HCT116 (cell line): ENCODE measurements around the gene SVEP1. TPM values are rescaled to one million over a fixed set of nuclear protein-coding genes. Genes with fewer than 3 reads are reported as not detected.

Source experiments
- ATAC-seq: fragments of 200-7000 bp; cut with Tn5 transposase; 2 replicates; pipeline ENCODE4 v1.9.1; 2020; ENCODE audit warnings: mild to moderate bottlenecking, moderate library complexity
- BruUV-seq: library from RNA; stranded (reverse); fragments of 400-500 nt; replicated peaks from 2 replicates; lab custom pipeline; 2021; lab: Mats Ljungman, UMichigan
- CTCF ChIA-PET: fragments of 300-600 bp; sonication (Branson Sonifier 250); formaldehyde crosslinking; loops from one replicate; lab custom pipeline; 2021; ENCODE audit warnings: antibody characterized with exemption; lab: Charles Lee
- POLR2A ChIA-PET: fragments of 300-600, 350-600 bp; sonication (Branson Sonifier 250); formaldehyde crosslinking; loops from one replicate; lab custom pipeline; 2021; ENCODE audit warnings: antibody characterized with exemption; lab: Charles Lee
- RAD21 ChIA-PET, 2 experiments: fragments of 300-600 bp; sonication (Branson Sonifier 250); formaldehyde crosslinking; loops; one replicate each; lab custom pipeline; 2023; ENCODE audit warnings: low total read pairs in 2 of 2; ENCODE audit not compliant: uncharacterized antibody in 2 of 2, unreplicated experiment in 2 of 2, low non-redundant PET in 1 of 2; lab: Charles Lee
- DNase-seq: peaks from one replicate; pipeline ENCODE4 v3.0.0-alpha.2; 2010; ENCODE audit warnings: low read depth, low spot score
- H2AFZ ChIP-seq: fragments of 200-600 bp; shearing (Covaris generic), sonication (generic); 2 replicates; pipeline ENCODE4 v1.6.1; 2017; ENCODE audit warnings: low read depth, mixed run types, mixed read lengths, antibody characterized with exemption, low read length; ENCODE audit not compliant: poor library complexity, severe bottlenecking
- H3K27ac ChIP-seq: 2 replicates; pipeline ENCODE4 v1.5.1; 2012; ENCODE audit warnings: low read depth, low read length
- H3K27me3 ChIP-seq: fragments of 200-600 bp; sonication (generic); 2 replicates; pipeline ENCODE4 v1.6.1; 2016; ENCODE audit warnings: mixed run types, low read length, mixed read lengths; ENCODE audit not compliant: insufficient read depth
- H3K36me3 ChIP-seq, 2 experiments: fragments of 200-500 bp in 1 of 2; fragments of 200-600 bp in 1 of 2; sonication (Bioruptor generic) in 1 of 2; sonication (generic) in 1 of 2; 2 replicates each; pipeline versions ENCODE4 v1.5.1 to v1.6.1; 2014 to 2016; ENCODE audit warnings: low read length in 2 of 2, inconsistent platforms in 1 of 2, mixed read lengths in 1 of 2, mixed run types in 1 of 2; ENCODE audit not compliant: insufficient read depth in 2 of 2, control insufficient read depth in 1 of 2
- H3K4me1 ChIP-seq, 2 experiments: fragments of 200-600 bp in 1 of 2; sonication (generic) in 1 of 2; 2 replicates each; pipeline versions ENCODE4 v1.5.1 to v1.6.1; 2012 to 2017; ENCODE audit warnings: low read length in 2 of 2, inconsistent platforms in 1 of 2, mild to moderate bottlenecking in 1 of 2, mixed read lengths in 1 of 2, mixed run types in 1 of 2, moderate library complexity in 1 of 2; ENCODE audit not compliant: insufficient read depth in 2 of 2, control insufficient read depth in 1 of 2
- H3K4me2 ChIP-seq: fragments of 200-600 bp; sonication (generic); 2 replicates; pipeline ENCODE4 v1.6.1; 2017; ENCODE audit warnings: mixed run types, low read length, mixed read lengths
- H3K4me3 ChIP-seq, 2 experiments: fragments of 200-600 bp in 1 of 2; sonication (generic) in 1 of 2; replicated peaks in 1 of 2; 2 replicates each; pipeline ENCODE4 v1.5.1; 2011 to 2016; ENCODE audit warnings: low read length in 2 of 2, control low read depth in 1 of 2, low read depth in 1 of 2, mild to moderate bottlenecking in 1 of 2, mixed read lengths in 1 of 2, mixed run types in 1 of 2
- H3K79me2 ChIP-seq: fragments of 200-600 bp; sonication (generic); 2 replicates; pipeline ENCODE4 v1.6.1; 2017; ENCODE audit warnings: mild to moderate bottlenecking, mixed run types, low read length, moderate library complexity, mixed read lengths; ENCODE audit not compliant: insufficient read depth
- H3K9ac ChIP-seq: fragments of 200-600 bp; sonication (generic); 2 replicates; pipeline ENCODE4 v1.6.1; 2016; ENCODE audit warnings: low read length, mixed read lengths
- H3K9me2 ChIP-seq: fragments of 200-600 bp; sonication (generic), shearing (Covaris generic); 2 replicates; pipeline ENCODE4 v1.6.1; 2017; ENCODE audit warnings: mixed run types, mild to moderate bottlenecking, moderate library complexity; ENCODE audit not compliant: insufficient read depth
- H3K9me3 ChIP-seq, 2 experiments: fragments of 200-500 bp in 1 of 2; fragments of 200-600 bp in 1 of 2; sonication (Bioruptor generic) in 1 of 2; sonication (generic) in 1 of 2; 2 replicates each; pipeline ENCODE4 v1.6.1; 2014 to 2017; ENCODE audit warnings: low read length in 2 of 2, mixed read lengths in 2 of 2, inconsistent platforms in 1 of 2, low read depth in 1 of 2, mild to moderate bottlenecking in 1 of 2, mixed run types in 1 of 2, moderate library complexity in 1 of 2; ENCODE audit not compliant: control insufficient read depth in 1 of 2, insufficient read depth in 1 of 2
- H4K20me1 ChIP-seq: fragments of 200-600 bp; sonication (generic), shearing (Covaris generic); 2 replicates; pipeline ENCODE4 v1.6.1; 2017; ENCODE audit warnings: mixed run types, mild to moderate bottlenecking, moderate library complexity; ENCODE audit not compliant: insufficient read depth
- ATF3 ChIP-seq: IDR thresholded peaks from 2 replicates; pipeline ENCODE4 v1.6.1; 2012
- CTCF ChIP-seq, 3 experiments: fragments of 200-600 bp in 1 of 3; sonication (generic) in 1 of 3; IDR thresholded peaks in 2 of 3; conservative IDR thresholded peaks in 1 of 3; 2 replicates each; pipeline ENCODE4 v1.5.1; 2012 to 2017; ENCODE audit warnings: low read depth in 2 of 3, low read length in 2 of 3, antibody characterized with exemption in 1 of 3, borderline replicate concordance in 1 of 3, control low read depth in 1 of 3, mild to moderate bottlenecking in 1 of 3, mixed read lengths in 1 of 3, mixed run types in 1 of 3, moderate library complexity in 1 of 3; ENCODE audit not compliant: insufficient read depth in 1 of 3
- EGR1 ChIP-seq: IDR thresholded peaks from 2 replicates; pipeline ENCODE4 v1.6.1; 2012; ENCODE audit warnings: low read depth
- ELF1 ChIP-seq: IDR thresholded peaks from 2 replicates; pipeline ENCODE4 v1.6.1; 2012; ENCODE audit warnings: low read depth, borderline replicate concordance
- EZH2phosphoT487 ChIP-seq: fragments of 200-600 bp; IDR thresholded peaks from 2 replicates; pipeline ENCODE4 v1.6.1; 2018; ENCODE audit warnings: antibody characterized with exemption, borderline replicate concordance
- FOSL1 ChIP-seq: IDR thresholded peaks from 2 replicates; pipeline ENCODE4 v1.6.1; 2012; ENCODE audit warnings: low read depth
- POLR2A ChIP-seq: IDR thresholded peaks from 2 replicates; pipeline ENCODE4 v1.7.0; 2011; ENCODE audit warnings: borderline replicate concordance; ENCODE audit not compliant: insufficient read depth, insufficient read length; ENCODE audit errors: extremely low read depth
- SIN3A ChIP-seq: IDR thresholded peaks from 2 replicates; pipeline ENCODE4 v1.6.1; 2012; ENCODE audit warnings: low read depth
- SP1 ChIP-seq: IDR thresholded peaks from 2 replicates; pipeline ENCODE4 v1.6.1; 2012; ENCODE audit warnings: low read depth
- ZFX ChIP-seq: fragments of 450-650 bp; IDR thresholded peaks from 2 replicates; pipeline ENCODE4 v1.6.1; 2017
- ZNF274 ChIP-seq: fragments of 200-500 bp; sonication (Bioruptor generic); IDR thresholded peaks from 2 replicates; pipeline ENCODE4 v1.6.1; 2014; ENCODE audit warnings: mild to moderate bottlenecking, low read depth, low read length, inconsistent platforms
- intact Hi-C: fragments of 100-400 bp; cut with micrococcal nuclease; formaldehyde crosslinking; loops from 2 replicates; pipeline ENCODE4 v1.10.0; 2022
- total RNA-seq: library from RNA; stranded (reverse); gene quantifications from one replicate; pipeline ENCODE4 v1.2.1, GENCODE V29; 2021; ENCODE audit not compliant: unreplicated experiment
- TF ChIP-seq, protein P1 (sequence below): IDR thresholded peaks from 2 replicates; pipeline ENCODE4 v1.6.1; 2012; ENCODE audit warnings: low read depth
- TF ChIP-seq, protein P2 (sequence below): IDR thresholded peaks from 2 replicates; pipeline ENCODE4 v1.6.1; 2011; ENCODE audit warnings: mild to moderate bottlenecking, low read length, moderate library complexity; ENCODE audit not compliant: insufficient replicate concordance; ENCODE audit errors: extremely low read depth

SVEP1 gene
- total RNA-seq, 1 experiment from 2014 or later = 0.15 TPM

GRCh38 chr9:110408598-110408997 lies 170.9 kb downstream of the SVEP1 start:
- POLR2A ChIA-PET = no interaction called here
- DNase-seq = no peak
- H3K9ac ChIP-seq = no peak overlapping the region
- ATAC-seq = no peak
- H3K4me2 ChIP-seq = no peak overlapping the region
- H3K36me3 ChIP-seq = no peaks in the 10 kb centered on the region
- no peaks in the 10 kb centered on the region for H4K20me1 ChIP-seq
- no peaks in the 10 kb centered on the region for H3K9me3 ChIP-seq
- CTCF ChIA-PET = no interaction called here
- H3K27ac ChIP-seq = no peak overlapping the region
- no TSS peak for BruUV-seq
- intact Hi-C loops = no loop called here
- H3K27me3 ChIP-seq = no peaks in the 10 kb centered on the region
- H2AFZ ChIP-seq = no peak overlapping the region
- TF ChIP-seq, protein P1, sequence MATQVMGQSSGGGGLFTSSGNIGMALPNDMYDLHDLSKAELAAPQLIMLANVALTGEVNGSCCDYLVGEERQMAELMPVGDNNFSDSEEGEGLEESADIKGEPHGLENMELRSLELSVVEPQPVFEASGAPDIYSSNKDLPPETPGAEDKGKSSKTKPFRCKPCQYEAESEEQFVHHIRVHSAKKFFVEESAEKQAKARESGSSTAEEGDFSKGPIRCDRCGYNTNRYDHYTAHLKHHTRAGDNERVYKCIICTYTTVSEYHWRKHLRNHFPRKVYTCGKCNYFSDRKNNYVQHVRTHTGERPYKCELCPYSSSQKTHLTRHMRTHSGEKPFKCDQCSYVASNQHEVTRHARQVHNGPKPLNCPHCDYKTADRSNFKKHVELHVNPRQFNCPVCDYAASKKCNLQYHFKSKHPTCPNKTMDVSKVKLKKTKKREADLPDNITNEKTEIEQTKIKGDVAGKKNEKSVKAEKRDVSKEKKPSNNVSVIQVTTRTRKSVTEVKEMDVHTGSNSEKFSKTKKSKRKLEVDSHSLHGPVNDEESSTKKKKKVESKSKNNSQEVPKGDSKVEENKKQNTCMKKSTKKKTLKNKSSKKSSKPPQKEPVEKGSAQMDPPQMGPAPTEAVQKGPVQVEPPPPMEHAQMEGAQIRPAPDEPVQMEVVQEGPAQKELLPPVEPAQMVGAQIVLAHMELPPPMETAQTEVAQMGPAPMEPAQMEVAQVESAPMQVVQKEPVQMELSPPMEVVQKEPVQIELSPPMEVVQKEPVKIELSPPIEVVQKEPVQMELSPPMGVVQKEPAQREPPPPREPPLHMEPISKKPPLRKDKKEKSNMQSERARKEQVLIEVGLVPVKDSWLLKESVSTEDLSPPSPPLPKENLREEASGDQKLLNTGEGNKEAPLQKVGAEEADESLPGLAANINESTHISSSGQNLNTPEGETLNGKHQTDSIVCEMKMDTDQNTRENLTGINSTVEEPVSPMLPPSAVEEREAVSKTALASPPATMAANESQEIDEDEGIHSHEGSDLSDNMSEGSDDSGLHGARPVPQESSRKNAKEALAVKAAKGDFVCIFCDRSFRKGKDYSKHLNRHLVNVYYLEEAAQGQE = no peak
- TF ChIP-seq ATF3 = no peak
- TF ChIP-seq ZFX = no peak
- no peak for TF ChIP-seq CTCF (IDR thresholded peaks at IDR 0.05 in 2 of 3, conservative IDR thresholded peaks at IDR 0.05 in 1 of 3; ENCODE audit: borderline replicate concordance in 1 of 3, insufficient read depth in 1 of 3, low read depth in 2 of 3, low read length in 2 of 3)
- TF ChIP-seq POLR2A = no peak
- TF ChIP-seq SIN3A = no peak
- TF ChIP-seq FOSL1 = no peak
- TF ChIP-seq EZH2phosphoT487 = no peak
- no peak for TF ChIP-seq EGR1
- TF ChIP-seq ELF1 = no peak
- TF ChIP-seq, protein P2, sequence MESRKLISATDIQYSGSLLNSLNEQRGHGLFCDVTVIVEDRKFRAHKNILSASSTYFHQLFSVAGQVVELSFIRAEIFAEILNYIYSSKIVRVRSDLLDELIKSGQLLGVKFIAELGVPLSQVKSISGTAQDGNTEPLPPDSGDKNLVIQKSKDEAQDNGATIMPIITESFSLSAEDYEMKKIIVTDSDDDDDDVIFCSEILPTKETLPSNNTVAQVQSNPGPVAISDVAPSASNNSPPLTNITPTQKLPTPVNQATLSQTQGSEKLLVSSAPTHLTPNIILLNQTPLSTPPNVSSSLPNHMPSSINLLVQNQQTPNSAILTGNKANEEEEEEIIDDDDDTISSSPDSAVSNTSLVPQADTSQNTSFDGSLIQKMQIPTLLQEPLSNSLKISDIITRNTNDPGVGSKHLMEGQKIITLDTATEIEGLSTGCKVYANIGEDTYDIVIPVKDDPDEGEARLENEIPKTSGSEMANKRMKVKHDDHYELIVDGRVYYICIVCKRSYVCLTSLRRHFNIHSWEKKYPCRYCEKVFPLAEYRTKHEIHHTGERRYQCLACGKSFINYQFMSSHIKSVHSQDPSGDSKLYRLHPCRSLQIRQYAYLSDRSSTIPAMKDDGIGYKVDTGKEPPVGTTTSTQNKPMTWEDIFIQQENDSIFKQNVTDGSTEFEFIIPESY = no peak
- no peak for TF ChIP-seq ZNF274
- no peak for TF ChIP-seq SP1
- TF ChIP-seq, all 23 proteins: peak for 0
- Histone ChIP-seq H3K4me3 (no peak overlapping the region), H3K9me2 (no peaks in the 10 kb centered on the region), H3K79me2 (no peaks in the 10 kb centered on the region), H3K4me1 (no peaks in the 10 kb centered on the region)
- RAD21 ChIA-PET = no interaction called here
